ENCODE results near the gene TRIM17. TPM values are rescaled to one million over a fixed set of nuclear protein-coding genes. Genes with fewer than 3 reads are reported as not detected.
A peak's percentile ranks its signal among the peaks of the same experiment; 100 is the strongest.

TRIM17 gene
- polyA plus RNA-seq, 3 donors, result not detected

DNA sequence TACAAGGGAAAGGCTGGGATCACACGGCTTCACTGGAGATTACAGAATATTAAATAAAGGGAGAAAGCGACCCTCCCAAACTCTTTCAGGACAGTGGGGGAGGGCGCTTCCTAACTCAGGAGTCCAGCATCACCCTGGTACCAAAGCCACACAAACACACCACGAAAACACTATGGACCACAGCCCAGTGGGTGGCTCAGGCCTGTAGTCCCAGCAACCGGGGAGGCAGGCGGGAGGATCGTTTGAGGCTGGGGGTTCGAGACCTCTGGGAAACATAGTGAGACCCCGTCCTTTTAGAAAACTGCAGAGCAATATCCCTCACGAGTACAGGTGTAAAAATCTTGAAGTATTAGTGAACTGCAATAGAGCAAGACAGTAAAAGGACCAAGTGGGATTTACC lies 26.0 kb downstream of the TRIM17 start:
- H3K4me3 ChIP-seq (replicated peaks in 1 of 3; ENCODE audit: low read depth in 2 of 3, low read length in 3 of 3), result no peak overlapping the region
- no peak overlapping the region for H3K4me2 ChIP-seq (replicated peaks; ENCODE audit: extremely low read depth, low read length, poor library complexity, severe bottlenecking)
- H3K36me3 Mint-ChIP-seq, result peaks cover 27 to 31% of the 10 kb centered on the region in 2 donors
- peaks cover 0 to 8% (median 6%) of the 10 kb centered on the region in 3 donors for H3K27me3 Mint-ChIP-seq (ENCODE audit: low read depth in 3 of 3)
- H3K9ac ChIP-seq (ENCODE audit: insufficient read depth, low read length, poor library complexity, severe bottlenecking), result no peak overlapping the region
- H3K27ac ChIP-seq (ENCODE audit: low read depth in 1 of 2, low read length in 2 of 2), result no peak overlapping the region
- no peaks in the 10 kb centered on the region for H3K4me1 ChIP-seq (ENCODE audit: control insufficient read depth in 1 of 2, insufficient read depth in 2 of 2, low read length in 2 of 2)
- no peaks in the 10 kb centered on the region for H3K9me3 ChIP-seq (replicated peaks in 1 of 2; ENCODE audit: control insufficient read depth in 1 of 2, insufficient read depth in 1 of 2, low read length in 2 of 2)
- H3K27ac Mint-ChIP-seq, result peak overlapping the region in 2 of 7 donors; percentile 12 to 21
- intact Hi-C loops (cut with micrococcal nuclease), result no loop called here
- no peaks in the 10 kb centered on the region for H3K4me1 Mint-ChIP-seq
- 92% methylated on average over 6 of the region's 10 CpGs for WGBS (ENCODE audit: insufficient coverage)
- peaks cover 24 to 35% of the 10 kb centered on the region in 2 donors for H3K36me3 ChIP-seq (replicated peaks in 1 of 2; ENCODE audit: control insufficient read depth in 1 of 2, insufficient read depth in 2 of 2, low read length in 2 of 2)
- no peak overlapping the region for H3K4me3 Mint-ChIP-seq
- TF ChIP-seq, protein P1, sequence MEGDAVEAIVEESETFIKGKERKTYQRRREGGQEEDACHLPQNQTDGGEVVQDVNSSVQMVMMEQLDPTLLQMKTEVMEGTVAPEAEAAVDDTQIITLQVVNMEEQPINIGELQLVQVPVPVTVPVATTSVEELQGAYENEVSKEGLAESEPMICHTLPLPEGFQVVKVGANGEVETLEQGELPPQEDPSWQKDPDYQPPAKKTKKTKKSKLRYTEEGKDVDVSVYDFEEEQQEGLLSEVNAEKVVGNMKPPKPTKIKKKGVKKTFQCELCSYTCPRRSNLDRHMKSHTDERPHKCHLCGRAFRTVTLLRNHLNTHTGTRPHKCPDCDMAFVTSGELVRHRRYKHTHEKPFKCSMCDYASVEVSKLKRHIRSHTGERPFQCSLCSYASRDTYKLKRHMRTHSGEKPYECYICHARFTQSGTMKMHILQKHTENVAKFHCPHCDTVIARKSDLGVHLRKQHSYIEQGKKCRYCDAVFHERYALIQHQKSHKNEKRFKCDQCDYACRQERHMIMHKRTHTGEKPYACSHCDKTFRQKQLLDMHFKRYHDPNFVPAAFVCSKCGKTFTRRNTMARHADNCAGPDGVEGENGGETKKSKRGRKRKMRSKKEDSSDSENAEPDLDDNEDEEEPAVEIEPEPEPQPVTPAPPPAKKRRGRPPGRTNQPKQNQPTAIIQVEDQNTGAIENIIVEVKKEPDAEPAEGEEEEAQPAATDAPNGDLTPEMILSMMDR (IDR thresholded peaks at IDR 0.05), result no peak
- H3K79me2 ChIP-seq (ENCODE audit: insufficient read depth, low read length), result no peaks in the 10 kb centered on the region
- no peak for DNase-seq
- H3K27me3 ChIP-seq (ENCODE audit: control insufficient read depth in 2 of 2, insufficient read depth in 2 of 2, low read length in 2 of 2), result no peaks in the 10 kb centered on the region
- H4K20me1 ChIP-seq (ENCODE audit: insufficient read depth, low read length), result peaks cover 27% of the 10 kb centered on the region
- no peak overlapping the region for H2AFZ ChIP-seq (ENCODE audit: insufficient read depth, low read depth, low read length, poor library complexity, severe bottlenecking)
- peaks cover 0 to 3% (median 0%) of the 10 kb centered on the region in 7 donors for H3K9me3 Mint-ChIP-seq

DNA sequence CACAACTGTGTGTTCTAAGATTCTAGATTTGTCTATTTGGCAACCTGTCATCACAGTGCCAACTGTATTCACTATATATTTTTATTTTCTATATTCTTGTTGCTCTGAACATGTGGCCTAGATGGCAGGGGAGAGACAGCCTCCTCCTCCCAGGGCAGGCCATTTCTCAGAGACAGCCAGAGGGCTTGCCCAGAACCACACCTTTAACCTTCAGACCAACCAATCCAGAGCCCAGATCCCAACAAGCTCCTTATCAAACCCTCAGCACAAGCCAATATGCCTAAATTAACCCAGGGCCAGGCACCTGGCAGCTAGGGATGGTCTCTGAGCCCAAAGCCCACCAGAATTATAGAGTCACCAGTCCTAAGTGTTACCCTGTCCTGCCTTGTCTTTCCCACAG lies 29.3 kb downstream of the TRIM17 start:
- Histone ChIP-seq H3K79me2 (ENCODE audit: insufficient read depth, low read length) (no peaks in the 10 kb centered on the region), H3K36me3 (replicated peaks in 1 of 2; ENCODE audit: control insufficient read depth in 1 of 2, insufficient read depth in 2 of 2, low read length in 2 of 2) (peaks cover 3 to 5% of the 10 kb centered on the region in 2 donors), H3K9ac (ENCODE audit: insufficient read depth, low read length, poor library complexity, severe bottlenecking) (no peak overlapping the region), H3K4me3 (replicated peaks in 1 of 3; ENCODE audit: low read depth in 2 of 3, low read length in 3 of 3) (no peak overlapping the region), H3K9me3 (replicated peaks in 1 of 2; ENCODE audit: control insufficient read depth in 1 of 2, insufficient read depth in 1 of 2, low read length in 2 of 2) (no peaks in the 10 kb centered on the region), H3K4me1 (ENCODE audit: control insufficient read depth in 1 of 2, insufficient read depth in 2 of 2, low read length in 2 of 2) (no peaks in the 10 kb centered on the region), H3K4me2 (replicated peaks; ENCODE audit: extremely low read depth, low read length, poor library complexity, severe bottlenecking) (no peak overlapping the region), H3K27ac (ENCODE audit: low read depth in 1 of 2, low read length in 2 of 2) (no peak overlapping the region), H4K20me1 (ENCODE audit: insufficient read depth, low read length) (peaks cover 6% of the 10 kb centered on the region), H3K27me3 (ENCODE audit: control insufficient read depth in 2 of 2, insufficient read depth in 2 of 2, low read length in 2 of 2) (no peaks in the 10 kb centered on the region), H2AFZ (ENCODE audit: insufficient read depth, low read depth, low read length, poor library complexity, severe bottlenecking) (no peak overlapping the region)
- intact Hi-C loops (cut with micrococcal nuclease), result no loop called here
- Mint-ChIP-seq H3K27ac (peak overlapping the region in 2 of 7 donors; percentile 4 to 55), H3K4me3 (no peak overlapping the region), H3K36me3 (peaks cover 2 to 4% of the 10 kb centered on the region in 2 donors), H3K9me3 (peaks cover 0 to 3% (median 0%) of the 10 kb centered on the region in 7 donors), H3K4me1 (no peaks in the 10 kb centered on the region), H3K27me3 (ENCODE audit: low read depth in 3 of 3) (peaks cover 3 to 17% (median 9%) of the 10 kb centered on the region in 3 donors)
- TF ChIP-seq, protein P1 (IDR thresholded peaks at IDR 0.05), result no peak
- DNase-seq, result no peak
